Left ventricle myocardium superior (tissue), 1 donor: ENCODE measurements around the gene CCNI2. TPM values are rescaled to one million over a fixed set of nuclear protein-coding genes. Genes with fewer than 3 reads are reported as not detected.

ENCODE experiments used
- ATAC-seq: fragments of 200-7000 bp; cut with Tn5 transposase; one replicate; pipeline ENCODE4 v1.9.1; 2020; ENCODE audit warnings: mild to moderate bottlenecking, moderate library complexity
- DNase-seq: peaks from one replicate; pipeline ENCODE4 v3.0.0-alpha.2; 2020
- intact Hi-C: fragments of 100-400 bp; cut with micrococcal nuclease; formaldehyde crosslinking; loops from one replicate; pipeline ENCODE4 v1.11.0; 2022
- total RNA-seq: library from RNA; stranded (reverse); fragmentation: NEBNext Ultra II Directional; extraction: Animal tissue kit (Norgen Biotek cat#: 25700); gene quantifications from one replicate; pipeline ENCODE4 v1.2.1, GENCODE V29; 2021
- donor health status: DM: no; HTN: yes; CAD: no; lungs with severe emphysema.

The CCNI2 gene
- total RNA-seq, 1 donor from 2014 or later, result 0.10 TPM

DNA sequence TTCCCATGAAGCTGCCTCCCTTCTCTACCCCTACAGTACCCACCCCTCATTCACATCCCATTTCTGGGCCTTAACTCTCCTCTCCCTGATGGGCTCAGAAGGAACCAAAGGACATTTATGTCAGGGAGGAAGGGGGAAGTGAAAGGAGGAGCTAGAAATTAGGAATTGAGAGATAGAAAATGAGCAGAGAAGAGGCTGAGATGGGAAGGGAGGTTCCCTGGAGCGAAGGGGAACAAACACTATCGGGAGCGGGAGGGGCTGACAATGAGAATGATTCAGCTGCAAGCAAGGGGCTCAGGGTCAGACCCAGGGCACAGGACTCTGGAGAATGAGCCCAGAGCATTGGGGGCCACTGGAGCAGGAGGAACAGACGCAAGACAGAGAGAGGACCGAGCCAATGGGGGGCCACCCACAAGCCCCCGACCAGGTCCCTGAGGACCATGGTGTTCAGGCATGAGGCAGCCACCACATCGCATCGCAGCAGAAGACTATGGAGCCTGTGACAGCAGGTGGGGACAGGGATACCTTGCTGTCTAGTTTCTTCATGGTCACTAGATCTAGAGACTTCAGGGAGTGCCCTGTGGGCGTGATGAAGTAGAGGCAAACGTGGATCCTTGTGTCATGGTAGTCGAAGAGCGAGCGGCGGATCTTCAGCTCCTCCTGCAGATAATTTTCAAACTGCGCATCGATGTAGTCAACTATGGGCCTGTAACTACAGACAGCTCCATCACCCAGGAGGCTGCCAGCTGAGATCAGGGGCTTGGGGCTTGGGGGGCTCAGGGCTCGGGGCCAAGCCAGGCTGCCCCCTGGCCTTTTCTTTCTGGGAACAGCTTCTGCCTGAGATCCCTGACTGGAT is 16.2 kb downstream of the CCNI2 start:
- ATAC-seq, result no peak
- DNase-seq, result no peak
- intact Hi-C loops, result no loop called here

DNA sequence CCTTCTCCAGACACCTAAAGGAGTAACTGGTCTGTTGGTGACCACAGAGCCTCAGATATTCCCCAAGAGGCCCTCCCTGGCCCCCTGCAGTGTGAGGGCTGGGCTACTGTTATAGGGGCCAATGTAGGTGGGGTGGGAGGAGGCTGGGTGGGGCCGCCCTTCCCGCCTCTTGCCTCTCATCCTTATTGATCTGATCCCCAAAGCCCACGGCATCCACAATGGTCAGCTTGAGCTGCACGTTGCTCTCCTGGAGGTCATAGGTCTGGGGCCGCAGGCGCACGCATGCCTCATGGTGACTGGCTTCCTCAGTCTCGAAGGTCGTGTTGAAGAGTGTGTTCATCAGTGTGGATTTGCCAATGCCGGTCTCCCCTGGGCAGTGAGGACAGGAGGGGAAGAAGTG is 16.8 kb downstream of the CCNI2 start:
- intact Hi-C loops, result no loop called here
- no peak for DNase-seq

DNA sequence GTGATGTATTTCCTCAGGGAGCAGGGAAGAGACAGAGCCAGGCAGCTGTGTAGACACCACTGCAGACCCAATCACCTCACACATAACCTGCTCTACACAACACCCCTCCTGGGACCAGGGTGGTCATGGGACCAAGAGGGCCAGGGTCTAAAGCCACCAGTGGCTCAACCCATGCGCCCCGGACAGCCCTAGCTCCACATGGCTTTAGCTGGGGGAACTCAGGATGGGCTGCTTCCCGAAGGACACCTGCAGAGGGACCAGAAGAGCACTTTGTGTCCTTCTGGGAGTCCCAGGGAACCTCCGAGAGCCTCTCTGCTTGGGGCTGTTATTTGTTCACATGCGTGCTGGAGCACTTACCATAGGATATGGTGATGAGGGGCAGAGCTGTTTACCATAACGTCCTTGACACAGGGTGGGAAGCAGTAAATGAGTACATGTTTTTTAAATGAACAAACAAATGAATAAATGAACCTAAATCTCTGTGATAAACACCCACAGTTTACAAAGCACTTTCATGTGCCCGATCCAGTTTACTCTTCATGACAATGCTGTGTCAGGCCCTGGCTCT is 17.5 kb downstream of the CCNI2 start:
- intact Hi-C loops, result no loop called here
- DNase-seq, result no peak

More for the DNA sequence above, 16.8 kb downstream of the CCNI2 start:
- ATAC-seq, result no peak

DNA sequence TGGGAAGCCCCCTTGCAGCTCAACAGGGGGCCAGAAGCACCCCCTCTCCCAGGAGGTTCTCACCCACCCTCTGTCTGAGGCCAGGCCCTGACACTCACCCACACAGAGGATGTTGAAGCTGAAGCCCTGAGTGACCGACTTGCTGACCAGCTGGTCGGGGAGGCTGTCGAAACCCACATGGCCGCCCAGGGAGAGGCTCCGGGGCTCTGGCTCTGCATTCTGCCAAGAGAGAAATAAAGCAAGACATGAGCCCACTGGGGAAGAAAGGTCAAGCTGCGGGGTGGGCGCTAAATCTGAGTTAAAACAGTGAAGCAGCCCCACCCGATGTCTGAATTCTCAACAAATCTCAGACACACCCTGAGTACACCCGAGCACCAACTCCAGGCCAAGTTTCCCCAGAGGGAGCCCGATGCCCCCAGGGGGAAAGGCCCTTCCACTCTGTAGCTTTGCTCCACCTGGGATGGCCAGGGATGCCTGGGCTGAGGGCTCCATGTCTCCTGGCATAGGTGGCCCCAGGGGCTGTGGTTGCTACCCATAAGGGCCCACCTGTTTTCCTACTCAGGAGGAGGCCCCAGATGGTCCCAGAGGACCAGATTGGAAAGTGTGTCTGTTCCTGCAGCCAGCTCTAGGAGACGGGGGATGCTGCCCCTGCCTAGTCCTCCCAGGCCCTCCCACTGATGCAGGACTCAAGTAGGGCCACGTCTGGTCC is 18.2 kb downstream of the CCNI2 start:
- peak; percentile 47 for ATAC-seq
- peak; percentile 55 for DNase-seq
- intact Hi-C loops, result no loop called here

More for the DNA sequence above, 17.5 kb downstream of the CCNI2 start:
- ATAC-seq, result no peak

DNA sequence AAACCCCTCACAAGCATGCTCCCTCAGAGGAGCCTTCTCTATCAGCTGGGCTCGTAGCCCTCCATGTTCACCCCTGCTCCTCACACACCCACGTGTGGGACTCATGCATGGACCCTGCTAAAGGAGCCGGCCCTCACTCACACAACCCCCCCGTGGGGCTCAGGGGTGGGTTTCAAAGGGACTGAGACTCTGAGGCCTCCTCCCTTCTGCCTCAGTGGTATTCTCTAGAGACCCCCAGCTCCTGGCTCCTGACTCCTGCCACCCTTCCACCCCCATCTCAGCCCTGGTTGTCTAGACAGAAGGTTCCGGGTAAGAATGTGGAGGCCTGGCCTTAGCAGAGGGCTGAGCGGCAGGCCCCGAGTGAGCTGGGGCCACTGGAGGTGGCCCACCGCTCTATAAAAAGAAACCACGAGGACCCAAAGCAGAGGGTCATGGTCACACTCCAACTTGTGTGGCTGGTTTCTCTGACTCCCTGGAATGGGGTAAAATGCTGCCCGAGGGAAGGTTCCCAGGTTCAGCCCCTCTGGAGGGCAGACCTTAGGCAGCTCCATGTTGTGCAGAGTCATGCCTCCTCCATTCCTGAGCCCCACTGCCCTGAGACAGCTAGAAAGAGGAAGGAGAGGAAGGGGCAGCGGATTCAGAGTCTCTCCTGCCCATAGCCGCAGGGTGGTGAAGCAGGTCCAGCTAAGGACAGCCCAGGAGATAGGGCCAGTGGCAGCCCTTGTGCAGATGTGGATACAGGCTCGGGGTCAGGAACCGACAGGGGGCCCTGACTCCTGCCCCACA is 19.0 kb downstream of the CCNI2 start:
- intact Hi-C loops, result no loop called here
- DNase-seq, result no peak

DNA sequence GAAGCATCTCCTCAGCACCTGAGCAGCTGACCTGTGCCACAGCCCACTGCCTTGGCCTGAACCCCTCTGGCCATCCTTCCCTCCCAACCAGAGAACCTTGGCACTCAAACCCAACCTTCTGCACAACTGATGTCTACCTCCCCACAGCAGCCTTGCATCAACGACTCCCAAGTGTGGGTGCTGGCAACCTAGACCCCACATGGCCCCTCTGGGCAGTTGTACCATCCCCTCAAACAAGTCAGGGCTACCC is 19.5 kb downstream of the CCNI2 start:
- no peak for DNase-seq
- intact Hi-C loops, result no loop called here
- no peak for ATAC-seq

More for the DNA sequence above, 19.0 kb downstream of the CCNI2 start:
- ATAC-seq, result no peak

DNA sequence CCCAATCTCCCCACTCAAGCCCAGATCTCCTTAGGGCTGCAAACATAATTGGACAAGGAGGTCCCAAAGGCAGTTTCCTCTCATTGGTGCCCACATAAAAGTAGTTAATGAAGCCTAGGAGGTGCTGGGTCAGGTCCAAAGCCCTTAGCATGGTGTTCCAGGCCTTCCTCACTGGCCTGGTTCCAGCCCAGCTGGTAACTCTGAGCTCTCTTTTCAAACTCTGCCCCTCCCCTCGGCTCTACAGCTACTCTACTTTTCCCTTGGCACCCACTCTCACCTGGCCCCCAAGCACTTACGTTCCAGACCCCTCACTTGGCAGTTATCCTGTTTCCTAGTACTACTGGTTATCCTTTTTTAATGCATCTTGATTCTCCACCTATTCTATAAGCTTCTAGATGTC is 19.9 kb downstream of the CCNI2 start:
- peak; percentile 56 for DNase-seq
- ATAC-seq, result peak; percentile 19
- intact Hi-C loops, result no loop called here

DNA sequence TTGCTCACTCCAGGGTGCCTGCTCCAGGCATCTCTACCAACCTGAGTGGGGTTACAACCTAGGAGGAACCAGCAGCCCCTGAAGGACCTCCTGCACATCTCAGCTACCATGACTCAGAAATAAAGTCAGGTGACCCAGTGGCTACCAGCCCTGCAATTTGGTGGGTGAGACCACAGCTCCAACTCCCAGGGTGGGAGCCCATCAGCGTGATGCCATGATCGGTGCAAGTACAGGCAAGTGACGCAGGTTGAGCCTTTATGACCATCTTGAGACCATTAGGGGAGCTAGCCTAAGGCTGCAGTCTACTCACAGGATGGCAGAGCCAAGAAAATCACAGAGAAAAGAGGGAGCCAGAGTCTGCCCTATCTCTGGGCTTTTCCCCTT is 21.3 kb downstream of the CCNI2 start:
- DNase-seq, result no peak
- intact Hi-C loops, result no loop called here

DNA sequence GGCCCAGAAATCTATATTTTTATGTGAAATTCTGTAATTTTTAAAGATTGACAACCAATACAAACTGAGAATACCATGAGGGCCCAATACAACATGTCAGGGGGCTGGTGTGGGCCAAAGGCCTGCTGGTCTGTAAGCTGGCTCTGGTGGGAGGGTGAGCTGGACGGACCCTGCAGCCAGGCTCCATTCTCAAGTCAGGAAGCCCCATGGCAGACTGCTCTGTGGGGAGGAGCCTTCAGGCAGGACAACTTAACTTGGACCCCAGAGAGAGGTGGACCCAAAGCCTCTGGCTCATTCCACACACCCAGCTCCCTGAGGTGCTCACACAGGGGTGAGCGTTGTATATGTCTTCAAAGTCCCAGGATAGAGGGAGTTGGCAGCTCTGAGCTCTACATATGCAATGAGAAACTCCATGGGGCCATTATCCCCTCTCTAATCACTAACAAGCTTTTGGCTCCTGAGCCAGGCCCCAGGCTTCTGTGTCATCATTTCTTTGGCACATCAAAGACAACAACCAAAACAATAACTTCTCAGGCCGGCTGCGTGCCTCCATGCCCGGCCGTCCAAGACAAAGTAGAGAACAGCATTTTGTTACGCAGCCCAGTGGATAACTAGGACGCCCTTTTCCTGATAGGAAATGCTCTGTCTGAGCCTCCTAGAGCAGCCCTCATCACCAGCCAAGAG is 23.4 kb downstream of the CCNI2 start:
- no peak for ATAC-seq
- intact Hi-C loops, result no loop called here

More for the DNA sequence above, 21.3 kb downstream of the CCNI2 start:
- no peak for ATAC-seq

DNA sequence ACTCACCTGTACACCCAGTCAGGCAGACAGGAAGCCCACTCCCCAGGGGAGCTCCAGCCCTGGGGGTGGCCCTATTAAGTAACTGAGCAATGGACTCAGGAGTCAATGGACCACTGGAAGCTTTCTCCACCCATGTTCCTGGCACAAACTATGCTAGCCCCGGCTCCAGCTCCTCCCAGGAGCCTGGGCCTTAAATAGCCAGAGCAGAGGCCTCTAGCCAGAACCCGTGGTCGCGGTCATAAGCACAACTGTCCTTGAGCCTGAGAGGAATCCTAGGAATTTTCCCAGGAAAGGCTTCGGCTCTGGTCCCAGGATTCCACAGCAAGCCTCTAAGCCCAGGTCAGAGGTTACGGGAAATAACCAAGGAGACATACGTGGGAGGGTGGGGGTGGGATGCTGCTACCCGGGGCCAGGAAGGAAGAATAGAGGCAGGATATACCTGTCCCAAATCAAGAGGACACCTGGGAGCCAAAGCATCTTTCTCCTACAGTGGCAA is 24.3 kb downstream of the CCNI2 start:
- intact Hi-C loops, result no loop called here
- DNase-seq (peak; percentile 68), ATAC-seq (peak; percentile 62)

More for the DNA sequence above, 23.4 kb downstream of the CCNI2 start:
- no peak for DNase-seq

DNA sequence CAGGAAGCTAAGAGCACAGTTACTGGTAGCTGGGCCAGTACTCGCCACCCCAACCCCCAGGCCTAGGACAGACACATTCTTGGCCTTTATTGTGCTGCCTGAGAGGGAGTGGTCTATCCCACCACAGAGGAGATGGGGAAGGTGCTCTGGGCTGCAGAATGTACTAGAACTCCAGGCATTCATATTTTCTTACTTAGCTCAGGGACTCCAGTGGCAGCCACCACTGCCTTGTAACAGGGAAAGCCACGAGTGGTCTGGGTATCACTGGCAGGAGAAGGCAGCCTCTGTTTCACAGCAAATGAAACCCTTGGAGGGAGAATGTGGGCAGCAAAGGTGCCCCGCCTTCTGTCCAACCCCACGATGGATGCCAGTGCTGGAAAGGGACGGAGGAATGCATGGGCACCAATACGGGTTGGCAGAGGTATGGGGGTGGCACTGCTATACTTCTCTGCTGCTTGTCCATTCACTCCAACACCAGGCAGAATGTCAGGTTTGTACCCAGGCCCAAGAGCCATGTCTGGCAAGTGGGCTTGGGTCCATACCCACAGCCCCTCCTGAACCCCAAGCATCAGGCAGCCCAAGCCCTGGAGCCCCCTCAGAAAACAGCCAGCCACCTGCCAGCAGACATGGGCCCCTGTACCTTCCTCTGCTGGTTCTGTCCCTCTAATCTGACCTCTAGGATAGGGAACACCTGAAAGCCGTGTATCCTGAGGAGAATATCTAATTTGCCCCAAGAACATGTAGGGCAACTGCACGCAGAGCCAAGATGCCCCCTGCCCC is 25.3 kb downstream of the CCNI2 start:
- DNase-seq (no peak), ATAC-seq (peak; percentile 21)

DNA sequence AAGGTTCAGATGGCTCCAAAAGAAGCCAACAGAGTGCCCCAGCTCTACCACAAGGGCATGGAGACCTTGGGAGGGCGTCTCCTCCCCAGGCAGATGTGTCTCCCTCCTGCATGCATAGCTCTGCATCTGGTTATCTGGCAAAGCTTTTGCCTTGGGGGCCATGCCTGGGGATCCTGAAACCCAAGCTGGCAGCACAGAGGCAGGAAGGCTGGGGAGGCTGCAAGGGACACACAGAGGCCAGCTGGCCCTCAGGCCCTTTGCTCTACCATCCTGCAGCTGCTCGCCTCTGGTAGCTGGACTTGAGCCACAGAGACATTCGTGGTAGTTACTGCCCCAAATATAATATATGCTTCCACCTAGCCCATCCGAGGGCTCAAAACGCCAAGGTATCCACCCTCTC is 25.9 kb downstream of the CCNI2 start:
- ATAC-seq (no peak), DNase-seq (no peak)
- intact Hi-C loops, result no loop called here

More for the DNA sequence above, 25.3 kb downstream of the CCNI2 start:
- intact Hi-C loops, result no loop called here

DNA sequence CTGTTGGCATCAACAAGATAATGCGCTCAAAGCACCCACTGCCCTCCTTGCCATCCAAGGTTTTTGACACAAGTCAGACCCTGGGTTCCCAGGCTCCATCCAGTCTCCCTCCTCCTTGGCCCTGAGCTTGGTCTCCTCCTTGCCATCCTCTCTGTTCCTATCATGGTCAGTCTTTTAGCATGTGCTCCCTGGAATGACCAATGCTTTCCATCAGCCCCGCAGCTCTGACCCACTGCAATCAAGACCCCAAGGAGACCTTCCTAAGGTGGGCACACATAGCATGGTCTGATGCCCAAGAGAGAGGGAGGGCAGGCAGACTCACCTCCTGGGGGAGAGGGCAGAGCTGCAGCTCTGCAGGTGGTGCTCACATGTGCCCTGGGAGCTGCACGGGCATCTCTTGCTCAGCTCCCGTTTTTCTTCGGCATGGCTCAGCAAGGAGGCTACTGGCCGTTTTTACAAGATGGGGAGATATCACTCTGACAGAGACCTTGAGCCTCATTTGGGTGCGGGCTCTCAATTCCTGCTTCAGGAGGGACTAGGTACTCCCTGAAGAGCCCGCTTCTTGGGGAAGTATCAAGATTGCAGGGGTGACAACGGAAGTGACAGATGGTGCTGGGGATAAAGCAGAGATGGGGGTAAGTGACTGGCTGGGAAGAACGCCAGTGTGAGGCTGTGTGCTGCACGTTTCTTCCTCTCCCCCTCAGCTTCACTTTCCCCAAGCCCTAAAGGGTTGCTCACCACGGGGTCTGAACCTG is 26.6 kb downstream of the CCNI2 start:
- no peak for ATAC-seq
- intact Hi-C loops, result no loop called here
- DNase-seq, result no peak

DNA sequence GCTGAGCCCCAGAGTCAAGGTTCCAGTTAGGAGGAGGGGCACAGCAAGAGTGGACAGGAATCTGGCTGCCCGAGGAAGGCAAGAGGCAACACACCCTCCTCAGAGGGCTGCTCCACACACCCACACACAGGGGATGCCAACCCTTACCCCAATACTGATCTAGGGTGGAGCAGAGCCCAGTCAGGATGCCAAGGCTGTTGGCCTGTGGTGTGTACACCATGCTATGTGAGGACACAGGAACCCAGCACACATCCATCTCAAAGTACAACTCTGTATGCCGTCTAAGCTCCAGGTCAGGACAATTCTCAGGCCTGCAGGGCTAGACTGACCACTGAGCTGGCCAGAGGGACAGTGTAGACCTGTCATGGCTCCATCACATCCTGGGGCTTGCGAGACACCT is 27.2 kb downstream of the CCNI2 start:
- DNase-seq (no peak), ATAC-seq (no peak)
- intact Hi-C loops, result no loop called here

DNA sequence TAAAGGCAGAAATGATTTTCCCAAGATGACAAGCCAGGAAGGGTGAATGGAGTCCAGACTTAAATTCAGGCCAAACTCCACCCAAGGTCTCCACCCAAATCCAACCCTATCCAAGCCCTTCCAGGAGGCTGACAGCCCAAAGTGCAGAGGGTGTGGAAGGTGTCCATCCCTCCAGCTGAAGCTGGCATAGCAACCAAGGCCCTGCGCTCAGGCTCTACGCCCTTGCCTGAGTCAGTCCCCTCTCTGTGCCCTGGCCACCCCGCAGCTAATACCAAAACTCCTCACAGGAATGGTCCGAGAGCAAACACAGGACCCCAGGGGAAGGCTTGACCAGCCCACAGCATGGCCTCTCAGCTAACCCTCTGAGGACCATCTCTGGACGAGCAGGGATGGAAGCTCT is 27.7 kb downstream of the CCNI2 start:
- DNase-seq (peak; percentile 48), ATAC-seq (peak; percentile 22)
- intact Hi-C loops, result no loop called here

DNA sequence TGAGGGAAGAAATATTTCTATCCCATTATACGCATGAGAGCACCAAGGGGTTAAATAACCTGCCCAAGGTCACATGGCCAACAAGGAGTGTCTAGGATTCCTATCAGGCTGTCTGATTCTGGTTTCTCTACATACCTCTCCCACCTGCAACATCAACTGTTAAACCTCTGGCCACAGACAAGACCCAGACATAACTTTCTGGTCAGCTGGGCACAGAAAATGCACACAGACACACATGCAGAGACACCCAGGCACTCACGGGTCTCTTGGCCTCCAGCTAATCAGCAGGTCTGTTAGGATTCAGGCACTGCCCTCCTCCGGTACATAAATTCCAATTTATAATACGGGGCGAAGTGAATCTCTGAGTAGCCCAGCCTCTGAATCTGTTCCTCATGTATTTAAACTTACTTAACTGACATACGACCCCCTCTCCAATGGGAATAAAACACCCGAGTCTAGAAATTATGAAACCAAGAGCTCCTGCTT is 28.3 kb downstream of the CCNI2 start:
- intact Hi-C loops, result no loop called here

More for the DNA sequence above, 28.3 kb downstream of the CCNI2 start:
- DNase-seq, result no peak
- no peak for ATAC-seq
